Activated CD4-positive, alpha-beta T cell treated with anti-CD3 and anti-CD28 coated beads for 1 hour (primary cell): Measurements from ENCODE around the gene CREB3L2.
"Not testable (repeated sequence)": the region's sequence is repeated elsewhere in the genome, so short reads cannot be mapped to it uniquely, and the experiment has no call there.

ENCODE experiments used
- DNase-seq: peaks from one replicate; pipeline ENCODE4 v3.0.0-alpha.2; 2020

CREB3L2 gene

GRCh38 chr7:137928626-137929025, 73.3 kb downstream of the CREB3L2 start:
- no peak for DNase-seq

GRCh38 chr7:137927386-137927785, 74.5 kb downstream of the CREB3L2 start:
- DNase-seq, result no peak

GRCh38 chr7:137926206-137926605, 75.7 kb downstream of the CREB3L2 start:
- DNase-seq, result not testable (repeated sequence)

- no peak for DNase-seq
Observed at GRCh38 chr7:137925754-137926153, 76.1 kb downstream of the CREB3L2 start.

- no peak for DNase-seq
Observed at GRCh38 chr7:137925091-137925490, 76.8 kb downstream of the CREB3L2 start.

- no peak for DNase-seq
Observed at GRCh38 chr7:137923380-137923779, 78.5 kb downstream of the CREB3L2 start.

GRCh38 chr7:137920637-137921399, 81.1 kb downstream of the CREB3L2 start:
- no peak for DNase-seq

- DNase-seq, result no peak
Observed at GRCh38 chr7:137919987-137920386, 81.9 kb downstream of the CREB3L2 start.

- no peak for DNase-seq
Observed at GRCh38 chr7:137916980-137917645, 84.8 kb downstream of the CREB3L2 start.

- DNase-seq, result no peak
Observed at GRCh38 chr7:137916564-137916963, 85.3 kb downstream of the CREB3L2 start.

- no peak for DNase-seq
Observed at GRCh38 chr7:137915266-137915665, 86.6 kb downstream of the CREB3L2 start.

GRCh38 chr7:137913985-137914384, 87.9 kb downstream of the CREB3L2 start:
- DNase-seq, result no peak

GRCh38 chr7:137909042-137909441, 92.8 kb downstream of the CREB3L2 start:
- no peak for DNase-seq

GRCh38 chr7:137908106-137908505, 93.8 kb downstream of the CREB3L2 start:
- DNase-seq, result no peak

- not testable (repeated sequence) for DNase-seq
Observed at GRCh38 chr7:137906636-137907035, 95.2 kb downstream of the CREB3L2 start.

GRCh38 chr7:137904833-137905232, 97.1 kb downstream of the CREB3L2 start:
- DNase-seq, result no peak

- DNase-seq, result peak; percentile 39
Observed at GRCh38 chr7:137903382-137904169, 98.3 kb downstream of the CREB3L2 start.

GRCh38 chr7:137900137-137900536, 101.7 kb downstream of the CREB3L2 start:
- DNase-seq, result no peak

GRCh38 chr7:137898839-137899721, 102.8 kb downstream of the CREB3L2 start:
- peak; percentile 57 for DNase-seq

GRCh38 chr7:137895301-137896221, 106.3 kb downstream of the CREB3L2 start:
- DNase-seq, result no peak

GRCh38 chr7:137893143-137893742, 108.6 kb downstream of the CREB3L2 start:
- no peak for DNase-seq
